Left ventricle myocardium inferior (tissue), 1 donor: Measurements from ENCODE around the gene CEACAM19. TPM values are rescaled to one million over a fixed set of nuclear protein-coding genes. Genes with fewer than 3 reads are reported as not detected.
"Not testable (repeated sequence)": the region's sequence is repeated elsewhere in the genome, so short reads cannot be mapped to it uniquely, and the experiment has no call there.

Experiments used
- DNase-seq: peaks from one replicate; pipeline ENCODE4 v3.0.0-alpha.2; 2020
- H3K27ac ChIP-seq: fragments of 200-600 bp; replicated peaks from 2 replicates; pipeline ENCODE4 v1.8.0; 2021
- H3K27me3 ChIP-seq: fragments of 200-600 bp; 2 replicates; pipeline ENCODE4 v1.8.0; 2021; ENCODE audit warnings: low read depth
- H3K36me3 ChIP-seq: fragments of 200-600 bp; 2 replicates; pipeline ENCODE4 v1.8.0; 2021
- H3K4me1 ChIP-seq: fragments of 200-600 bp; 2 replicates; pipeline ENCODE4 v1.8.0; 2021
- H3K4me3 ChIP-seq: fragments of 200-600 bp; 2 replicates; pipeline ENCODE4 v1.8.0; 2021; ENCODE audit warnings: mild to moderate bottlenecking, moderate library complexity
- H3K9me3 ChIP-seq: fragments of 200-600 bp; replicated peaks from 2 replicates; pipeline ENCODE4 v1.8.0; 2021
- CTCF ChIP-seq: fragments of 200-600 bp; IDR thresholded peaks from 2 replicates; pipeline ENCODE4 v1.8.0; 2021; ENCODE audit warnings: antibody characterized with exemption, mild to moderate bottlenecking, borderline replicate concordance
- intact Hi-C: fragments of 100-400 bp; cut with micrococcal nuclease; formaldehyde crosslinking; loops from one replicate; pipeline ENCODE4 v1.11.0; 2022
- total RNA-seq: library from RNA; stranded (reverse); fragmentation: NEBNext Ultra II Directional; extraction: Animal tissue kit (Norgen Biotek cat#: 25700); gene quantifications from one replicate; pipeline ENCODE4 v1.2.1, GENCODE V29; 2021
- donor health status: DM: no; HTN: yes; CAD: no; lungs with severe emphysema.

Gene CEACAM19
- total RNA-seq, 1 donor from 2014 or later, result 2.2 TPM

- H3K4me1 ChIP-seq, result peaks cover 20% of the 10 kb centered on the region
- intact Hi-C loops, result no loop called here
Observed at GRCh38 chr19:44714597-44715169, 43.4 kb downstream of the CEACAM19 start.

GRCh38 chr19:44717603-44718002 is 46.3 kb downstream of the CEACAM19 start:
- H3K27me3 ChIP-seq, result no peaks in the 10 kb centered on the region
- H3K27ac ChIP-seq, result peak overlapping the region; percentile 90
- peaks cover 25% of the 10 kb centered on the region for H3K4me1 ChIP-seq
- TF ChIP-seq CTCF, result no peak
- no peak overlapping the region for H3K4me3 ChIP-seq
- DNase-seq, result no peak
- H3K9me3 ChIP-seq, result peaks cover 12% of the 10 kb centered on the region
- no peaks in the 10 kb centered on the region for H3K36me3 ChIP-seq
- intact Hi-C loops, result no loop called here

More at GRCh38 chr19:44714597-44715169, 43.4 kb downstream of the CEACAM19 start:
- Histone ChIP-seq H3K4me3 (no peak overlapping the region), H3K36me3 (no peaks in the 10 kb centered on the region), H3K27ac (no peak overlapping the region), H3K27me3 (no peaks in the 10 kb centered on the region), H3K9me3 (peaks cover 12% of the 10 kb centered on the region)
- no peak for TF ChIP-seq CTCF
- no peak for DNase-seq

GRCh38 chr19:44718441-44719261 is 47.4 kb downstream of the CEACAM19 start:
- H3K4me3 ChIP-seq, result peak overlapping the region; percentile 55
- no peaks in the 10 kb centered on the region for H3K36me3 ChIP-seq
- H3K27me3 ChIP-seq, result no peaks in the 10 kb centered on the region
- peak overlapping the region; percentile 90 for H3K27ac ChIP-seq
- H3K9me3 ChIP-seq, result peaks cover 12% of the 10 kb centered on the region
- peaks cover 34% of the 10 kb centered on the region for H3K4me1 ChIP-seq
- peak; percentile 78 for DNase-seq
- intact Hi-C loops, result no loop called here
- TF ChIP-seq CTCF, result no peak

GRCh38 chr19:44719262-44719701 is 48.0 kb downstream of the CEACAM19 start:
- H3K27ac ChIP-seq, result peak overlapping the region; percentile 90
- H3K9me3 ChIP-seq, result peaks cover 12% of the 10 kb centered on the region
- H3K4me1 ChIP-seq, result peaks cover 40% of the 10 kb centered on the region
- no peak for DNase-seq
- no peak for TF ChIP-seq CTCF
- H3K36me3 ChIP-seq, result no peaks in the 10 kb centered on the region
- H3K27me3 ChIP-seq, result no peaks in the 10 kb centered on the region
- no peak overlapping the region for H3K4me3 ChIP-seq
- intact Hi-C loops, result no loop called here

- H3K27ac ChIP-seq, DNase-seq, H3K27me3 ChIP-seq, H3K36me3 ChIP-seq, H3K9me3 ChIP-seq, H3K4me3 ChIP-seq: not testable (repeated sequence)
- H3K4me1 ChIP-seq, result peaks cover 51% of the 10 kb centered on the region
- intact Hi-C loops, result loop anchor here (5.0 kb wide), 1 partner anchor 52 kb away; no protein-coding TSS in a partner anchor
Observed at GRCh38 chr19:44720396-44720795, 49.1 kb downstream of the CEACAM19 start.

- H3K9me3 ChIP-seq, result no peaks in the 10 kb centered on the region
- H3K4me3 ChIP-seq, result no peak overlapping the region
- intact Hi-C loops, result loop anchor here (5.0 kb wide), 1 partner anchor 51 kb away; no protein-coding TSS in a partner anchor
- no peak for TF ChIP-seq CTCF
- peaks cover 57% of the 10 kb centered on the region for H3K4me1 ChIP-seq
- no peaks in the 10 kb centered on the region for H3K27me3 ChIP-seq
- H3K36me3 ChIP-seq, result no peaks in the 10 kb centered on the region
- no peak overlapping the region for H3K27ac ChIP-seq
- DNase-seq, result no peak
Observed at GRCh38 chr19:44720945-44721344, 49.7 kb downstream of the CEACAM19 start.

GRCh38 chr19:44721369-44721768 is 50.1 kb downstream of the CEACAM19 start:
- not testable (repeated sequence) for H3K27ac ChIP-seq, H3K4me3 ChIP-seq, H3K36me3 ChIP-seq, H3K27me3 ChIP-seq, H3K9me3 ChIP-seq, DNase-seq
- peaks cover 59% of the 10 kb centered on the region for H3K4me1 ChIP-seq
- intact Hi-C loops, result loop anchor here (5.0 kb wide), 1 partner anchor 51 kb away; no protein-coding TSS in a partner anchor
